Endodermal cell (in vitro differentiated cells): Measurements from ENCODE around the gene SERPINA9. TPM values are rescaled to one million over a fixed set of nuclear protein-coding genes. Genes with fewer than 3 reads are reported as not detected.

Experiments used
- DNase-seq: peaks from one replicate; pipeline ENCODE4 v3.0.0-alpha.2; 2017
- H3K27ac ChIP-seq: 2 replicates; pipeline ENCODE4 v1.5.1; 2013; ENCODE audit warnings: mild to moderate bottlenecking, low read depth, low read length, moderate library complexity
- H3K27me3 ChIP-seq: 2 replicates; pipeline ENCODE4 v1.6.1; 2013; ENCODE audit warnings: mild to moderate bottlenecking, low read length, moderate library complexity; ENCODE audit not compliant: insufficient read depth, control insufficient read depth, poor library complexity, severe bottlenecking
- H3K36me3 ChIP-seq: 2 replicates; pipeline ENCODE4 v1.7.0; 2013; ENCODE audit warnings: mild to moderate bottlenecking, low read length, moderate library complexity; ENCODE audit not compliant: control insufficient read depth, insufficient read depth
- H3K4me1 ChIP-seq: one replicate; pipeline ENCODE4 v1.7.0; 2013; ENCODE audit warnings: low read length; ENCODE audit not compliant: control insufficient read depth, insufficient read depth
- H3K4me3 ChIP-seq: 2 replicates; pipeline ENCODE4 v1.5.1; 2013; ENCODE audit warnings: mild to moderate bottlenecking, low read length, moderate library complexity
- H3K9ac ChIP-seq: 2 replicates; pipeline ENCODE4 v1.6.1; 2013; ENCODE audit warnings: mild to moderate bottlenecking, low read length, moderate library complexity; ENCODE audit not compliant: poor library complexity, severe bottlenecking; ENCODE audit errors: extremely low read depth
- H3K9me3 ChIP-seq: 2 replicates; pipeline ENCODE4 v1.6.1; 2013; ENCODE audit warnings: mild to moderate bottlenecking, low read length, moderate library complexity; ENCODE audit not compliant: control insufficient read depth
- H3K27ac Mint-ChIP-seq: 2 replicates; pipeline ENCODE4 v1.8.0; 2020; ENCODE audit warnings: mixed read lengths
- H3K27me3 Mint-ChIP-seq: 2 replicates; pipeline ENCODE4 v1.8.0; 2021; ENCODE audit warnings: mild to moderate bottlenecking, mixed read lengths; ENCODE audit not compliant: insufficient read depth
- H3K36me3 Mint-ChIP-seq: 2 replicates; pipeline ENCODE4 v1.8.0; 2020; ENCODE audit warnings: low read depth, mixed read lengths
- H3K4me1 Mint-ChIP-seq: 2 replicates; pipeline ENCODE4 v1.8.0; 2020; ENCODE audit warnings: mixed read lengths
- H3K4me3 Mint-ChIP-seq: 2 replicates; pipeline ENCODE4 v1.8.0; 2020; ENCODE audit warnings: mild to moderate bottlenecking, moderate library complexity, mixed read lengths
- H3K9me3 Mint-ChIP-seq: 2 replicates; pipeline ENCODE4 v1.8.0; 2020; ENCODE audit warnings: mild to moderate bottlenecking, mixed read lengths
- WGBS, 2 experiments: methylation state at CpG; one replicate each; pipeline versions ENCODE4 v1.1.5 to v1.1.7; 2013; ENCODE audit warnings: missing lambda C conversion rate in 2 of 2, mixed read lengths in 1 of 2; ENCODE audit not compliant: insufficient coverage in 1 of 2, insufficient read length in 1 of 2; 5-methylcytosine and 5-hydroxymethylcytosine counted together
- total RNA-seq, 2 donors: library from RNA; stranded (reverse); fragmentation: NEBNext Ultra II Directional in 1 of 2; extraction: Animal tissue kit (Norgen Biotek cat#: 25700) in 1 of 2; gene quantifications; 2 replicates in 1 of 2; 3 replicates in 1 of 2; pipeline ENCODE4 v1.2.1, GENCODE V29; 2021
- TF ChIP-seq, protein P1 (sequence below): fragments of 200-600 bp; sonication (generic); conservative IDR thresholded peaks from 2 replicates; pipeline ENCODE4 v1.5.0; 2021; ENCODE audit warnings: antibody characterized with exemption, mild to moderate bottlenecking

Gene SERPINA9
- total RNA-seq, 2 donors from 2014 or later: not detected

DNA sequence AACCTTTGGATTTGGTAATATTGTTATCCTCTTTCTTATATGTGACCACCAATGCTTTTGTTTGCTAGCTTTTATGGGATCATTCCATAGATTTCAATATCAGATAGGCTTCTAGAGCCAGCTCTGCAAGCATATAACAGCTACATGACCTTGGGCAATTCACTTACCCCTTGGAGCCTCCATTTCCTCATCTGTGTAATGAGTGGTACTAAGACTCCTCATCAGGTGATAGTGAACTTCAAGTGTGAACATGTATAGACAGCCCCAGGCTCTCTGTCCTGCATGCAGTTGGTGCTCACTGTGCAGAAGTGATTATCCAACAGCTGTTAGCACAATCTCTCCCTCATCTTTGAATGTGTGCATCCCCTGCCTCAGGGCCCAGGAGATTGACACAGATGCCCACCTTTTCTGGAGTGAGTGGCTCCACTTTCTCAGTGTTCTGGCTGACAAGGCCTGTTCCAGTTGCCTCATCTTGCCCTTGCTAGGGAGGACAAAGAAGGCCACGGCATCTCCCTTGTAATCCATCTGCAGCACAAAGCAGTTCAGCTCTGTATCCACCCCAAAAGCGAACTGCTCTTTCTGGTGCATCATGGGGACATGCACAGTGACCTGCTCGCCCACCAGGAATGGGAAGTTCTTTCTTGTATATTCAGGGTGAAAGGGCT lies 9.2 kb downstream of the SERPINA9 start:
- Mint-ChIP-seq H3K27ac (no peak overlapping the region), H3K4me3 (no peak overlapping the region), H3K4me1 (no peaks in the 10 kb centered on the region), H3K9me3 (peaks cover 24% of the 10 kb centered on the region), H3K27me3 (peaks cover 11% of the 10 kb centered on the region), H3K36me3 (no peaks in the 10 kb centered on the region)
- no peaks in the 10 kb centered on the region for H3K27me3 ChIP-seq
- no peak overlapping the region for H3K27ac ChIP-seq
- DNase-seq: peak; percentile 16
- H3K9ac ChIP-seq: no peak overlapping the region
- TF ChIP-seq, protein P1, sequence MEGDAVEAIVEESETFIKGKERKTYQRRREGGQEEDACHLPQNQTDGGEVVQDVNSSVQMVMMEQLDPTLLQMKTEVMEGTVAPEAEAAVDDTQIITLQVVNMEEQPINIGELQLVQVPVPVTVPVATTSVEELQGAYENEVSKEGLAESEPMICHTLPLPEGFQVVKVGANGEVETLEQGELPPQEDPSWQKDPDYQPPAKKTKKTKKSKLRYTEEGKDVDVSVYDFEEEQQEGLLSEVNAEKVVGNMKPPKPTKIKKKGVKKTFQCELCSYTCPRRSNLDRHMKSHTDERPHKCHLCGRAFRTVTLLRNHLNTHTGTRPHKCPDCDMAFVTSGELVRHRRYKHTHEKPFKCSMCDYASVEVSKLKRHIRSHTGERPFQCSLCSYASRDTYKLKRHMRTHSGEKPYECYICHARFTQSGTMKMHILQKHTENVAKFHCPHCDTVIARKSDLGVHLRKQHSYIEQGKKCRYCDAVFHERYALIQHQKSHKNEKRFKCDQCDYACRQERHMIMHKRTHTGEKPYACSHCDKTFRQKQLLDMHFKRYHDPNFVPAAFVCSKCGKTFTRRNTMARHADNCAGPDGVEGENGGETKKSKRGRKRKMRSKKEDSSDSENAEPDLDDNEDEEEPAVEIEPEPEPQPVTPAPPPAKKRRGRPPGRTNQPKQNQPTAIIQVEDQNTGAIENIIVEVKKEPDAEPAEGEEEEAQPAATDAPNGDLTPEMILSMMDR: no peak
- H3K36me3 ChIP-seq: no peaks in the 10 kb centered on the region
- H3K9me3 ChIP-seq: no peaks in the 10 kb centered on the region
- no peaks in the 10 kb centered on the region for H3K4me1 ChIP-seq
- 82 to 97% methylated on average over 3 of the region's 3 CpGs for whole genome bisulfite sequencing, 2 experiments
- no peak overlapping the region for H3K4me3 ChIP-seq

DNA sequence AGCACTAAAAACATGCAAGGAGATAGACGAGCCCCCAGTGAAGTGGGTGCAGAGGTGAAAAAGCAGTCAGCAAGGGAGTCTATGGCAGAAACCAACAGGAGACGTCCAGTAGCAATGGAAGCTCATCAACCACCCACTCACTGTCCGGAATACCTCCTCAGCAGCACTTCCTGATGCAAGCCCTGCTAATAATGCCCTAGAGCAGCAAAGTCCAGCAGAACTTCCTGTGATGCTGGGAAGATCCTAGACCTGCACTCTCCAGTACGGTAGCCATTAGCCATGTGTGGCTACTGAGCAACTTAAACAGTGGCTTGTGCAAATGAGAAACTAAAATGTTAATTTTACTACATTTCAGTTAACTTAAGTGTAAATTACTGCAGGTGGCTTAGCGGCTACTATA lies 11.0 kb downstream of the SERPINA9 start:
- Histone ChIP-seq H3K4me1 (no peaks in the 10 kb centered on the region), H3K4me3 (no peak overlapping the region), H3K9me3 (no peaks in the 10 kb centered on the region), H3K9ac (no peak overlapping the region), H3K27ac (no peak overlapping the region), H3K36me3 (no peaks in the 10 kb centered on the region), H3K27me3 (no peaks in the 10 kb centered on the region)
- TF ChIP-seq, protein P1: no peak
- peaks cover 26% of the 10 kb centered on the region for H3K9me3 Mint-ChIP-seq
- no peaks in the 10 kb centered on the region for H3K36me3 Mint-ChIP-seq
- H3K4me3 Mint-ChIP-seq: no peak overlapping the region
- DNase-seq: peak; percentile 43
- WGBS, 2 experiments: 75 to 86% methylated on average over 2 to 5 of the region's 5 CpGs
- no peak overlapping the region for H3K27ac Mint-ChIP-seq
- peaks cover 11% of the 10 kb centered on the region for H3K27me3 Mint-ChIP-seq
- no peaks in the 10 kb centered on the region for H3K4me1 Mint-ChIP-seq

DNA sequence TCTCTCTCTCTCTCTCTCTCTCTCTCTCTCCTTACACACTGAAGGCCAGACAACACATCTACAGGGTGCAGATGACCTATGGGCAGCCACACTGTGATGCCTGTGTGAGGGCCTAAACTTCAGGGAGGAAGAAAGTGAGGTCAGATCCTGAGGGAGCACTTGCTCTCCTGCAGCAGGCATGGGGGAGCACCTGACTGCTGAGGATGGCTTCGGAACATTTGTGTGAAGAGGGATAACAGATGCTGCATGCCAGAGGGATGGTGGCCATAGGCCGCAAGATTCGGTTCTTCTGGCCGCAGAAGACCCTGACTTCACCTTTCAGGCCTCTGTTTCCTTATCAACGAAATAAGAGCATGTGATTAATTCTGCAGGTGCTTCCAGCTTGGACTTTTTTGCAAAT lies 11.7 kb downstream of the SERPINA9 start:
- H3K36me3 ChIP-seq: no peaks in the 10 kb centered on the region
- no peak overlapping the region for H3K4me3 Mint-ChIP-seq
- peaks cover 26% of the 10 kb centered on the region for H3K9me3 Mint-ChIP-seq
- no peaks in the 10 kb centered on the region for H3K9me3 ChIP-seq
- H3K4me3 ChIP-seq: no peak overlapping the region
- H3K27me3 Mint-ChIP-seq: peaks cover 11% of the 10 kb centered on the region
- no peaks in the 10 kb centered on the region for H3K36me3 Mint-ChIP-seq
- peak; percentile 7 for DNase-seq
- TF ChIP-seq, protein P1: no peak
- H3K9ac ChIP-seq: no peak overlapping the region
- H3K4me1 ChIP-seq: no peaks in the 10 kb centered on the region
- no peak overlapping the region for H3K27ac ChIP-seq
- no peak overlapping the region for H3K27ac Mint-ChIP-seq
- 87 to 89% methylated on average over 5 of the region's 5 CpGs for WGBS, 2 experiments
- H3K4me1 Mint-ChIP-seq: no peaks in the 10 kb centered on the region
- no peaks in the 10 kb centered on the region for H3K27me3 ChIP-seq
